HG02938 (cell line): ENCODE results near the gene UBE2D2.
A peak's percentile ranks its signal among the peaks of the same experiment; 100 is the strongest.
"Not testable (repeated sequence)": the region's sequence is repeated elsewhere in the genome, so short reads cannot be mapped to it uniquely, and the experiment has no call there.

Experiments used
- ATAC-seq: cut with Tn5 transposase; IDR thresholded peaks from one replicate; pipeline ENCODE4 v1.9.1; 2021; ENCODE audit warnings: mild to moderate bottlenecking, moderate library complexity; ENCODE audit not compliant: unreplicated experiment

The UBE2D2 gene

DNA sequence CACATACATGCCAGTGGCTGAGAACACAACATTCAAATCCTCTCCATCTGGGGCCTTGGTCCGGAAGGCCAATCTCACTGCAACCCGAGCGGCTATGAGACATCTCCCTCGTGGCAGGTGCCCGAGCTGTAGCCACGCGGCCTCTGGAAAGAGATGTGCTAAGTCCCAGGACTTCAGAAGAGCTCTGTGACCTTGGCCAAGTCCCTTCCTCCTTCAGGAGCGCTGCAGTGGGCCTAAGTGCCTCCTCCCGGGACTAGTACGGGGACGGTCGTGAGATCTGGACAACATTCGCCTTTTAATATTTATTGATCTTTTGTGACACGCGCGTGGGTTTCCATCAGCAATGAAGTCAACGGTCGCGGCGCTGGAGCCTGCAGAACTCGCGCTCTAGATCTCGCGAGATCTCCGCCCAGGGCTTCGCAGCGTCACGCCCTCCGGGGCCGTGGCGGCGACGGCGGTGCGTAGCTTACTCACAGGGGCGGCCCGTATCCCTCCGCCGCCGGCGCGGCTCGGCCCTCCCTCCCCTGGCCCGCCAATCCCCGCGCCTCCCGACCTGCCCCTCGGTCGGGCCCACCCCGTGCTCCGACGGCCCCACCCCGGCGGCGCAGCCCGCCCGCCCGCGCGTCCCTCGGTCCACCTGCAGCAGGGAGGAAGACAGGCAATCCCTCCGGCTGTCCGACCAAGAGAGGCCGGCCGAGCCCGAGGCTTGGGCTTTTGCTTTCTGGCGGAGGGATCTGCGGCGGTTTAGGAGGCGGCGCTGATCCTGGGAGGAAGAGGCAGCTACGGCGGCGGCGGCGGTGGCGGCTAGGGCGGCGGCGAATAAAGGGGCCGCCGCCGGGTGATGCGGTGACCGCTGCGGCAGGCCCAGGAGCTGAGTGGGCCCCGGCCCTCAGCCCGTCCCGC is at the start of gene UBE2D2:
TSS of gene UBE2D2 (plus strand) at position 588 of the 903 bp plus-strand sequence. CDS start 453 bp downstream, outside the sequence.
- ATAC-seq = peak; percentile 69

DNA sequence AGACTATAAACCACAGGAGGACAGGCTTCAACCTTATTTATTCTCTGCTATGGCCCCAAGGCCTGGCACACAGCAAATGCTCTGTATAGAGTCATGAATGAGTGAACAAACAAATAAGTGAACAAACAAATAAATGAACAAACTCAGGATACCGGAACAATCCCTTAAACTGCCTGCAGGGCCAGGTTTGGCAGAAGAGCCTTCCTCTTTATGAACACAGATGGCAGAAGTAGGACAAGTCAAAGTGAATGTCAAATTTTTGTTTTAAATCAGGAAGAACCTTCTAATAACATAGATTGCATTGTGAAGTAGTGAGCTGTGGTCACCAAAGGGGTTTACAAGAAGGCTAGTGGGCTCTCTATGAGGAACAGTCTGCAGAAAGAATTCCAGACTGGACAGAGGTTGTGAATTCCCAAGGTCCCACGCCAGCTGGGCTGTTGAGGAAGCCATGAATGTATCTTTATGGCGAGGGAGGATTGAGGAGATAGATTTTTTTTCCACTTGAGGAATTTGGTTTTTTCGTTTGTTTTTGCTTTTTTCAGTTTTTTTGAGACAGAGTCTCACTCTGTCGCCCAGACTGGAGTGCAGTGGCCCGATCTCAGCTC is 48.3 kb upstream of the UBE2D2 start:
- ATAC-seq = no peak

DNA sequence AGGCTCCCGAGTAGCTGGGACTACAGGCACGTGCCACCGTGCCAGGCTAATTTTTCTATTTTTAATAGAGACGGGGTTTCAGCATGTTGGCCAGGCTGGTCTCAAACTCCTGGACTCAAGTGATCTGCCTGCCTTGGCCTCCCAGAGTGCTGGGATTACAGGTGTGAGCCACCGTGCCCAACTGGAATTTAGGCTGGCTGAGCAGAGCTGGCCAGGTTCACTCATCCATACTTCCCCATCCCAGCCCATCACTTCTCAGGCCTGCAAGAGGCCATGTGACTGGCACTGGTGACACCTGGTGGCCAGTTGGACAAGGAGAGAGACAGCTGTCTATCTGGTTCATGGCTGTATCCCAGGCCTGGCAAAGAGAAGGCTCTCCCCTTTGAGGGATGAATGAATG is 47.7 kb upstream of the UBE2D2 start:
- ATAC-seq = not testable (repeated sequence)

DNA sequence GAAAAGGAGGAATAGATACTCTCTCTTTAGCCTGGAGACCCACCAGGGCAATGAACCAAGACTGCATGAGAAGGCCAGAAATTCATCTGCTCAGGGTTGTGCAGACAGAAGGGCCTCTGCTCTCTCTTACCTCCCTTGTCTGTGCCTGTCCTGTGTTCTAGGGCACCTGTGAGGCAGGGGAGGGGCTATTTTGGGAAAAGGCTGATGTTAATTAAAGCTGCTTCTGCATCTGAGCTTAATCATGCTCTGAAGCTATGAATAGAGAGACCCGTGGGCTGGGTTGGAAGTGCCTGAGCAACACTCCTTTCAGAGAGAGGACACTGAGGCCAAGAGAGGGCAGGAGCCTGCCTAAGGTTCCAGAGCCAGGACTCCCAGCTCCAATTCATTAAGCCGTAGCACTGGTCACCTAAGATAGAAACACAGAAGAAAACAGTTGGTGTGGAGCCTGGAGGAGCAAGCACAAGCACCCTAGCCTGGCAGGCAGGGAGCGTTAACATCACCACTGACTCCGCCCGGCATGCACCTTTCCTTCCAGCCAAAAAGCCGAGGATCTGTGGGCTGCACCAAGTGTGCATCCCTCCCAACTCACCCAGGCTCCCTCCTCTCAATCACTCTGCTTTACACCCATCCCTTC is 47.2 kb upstream of the UBE2D2 start:
- ATAC-seq = no peak

DNA sequence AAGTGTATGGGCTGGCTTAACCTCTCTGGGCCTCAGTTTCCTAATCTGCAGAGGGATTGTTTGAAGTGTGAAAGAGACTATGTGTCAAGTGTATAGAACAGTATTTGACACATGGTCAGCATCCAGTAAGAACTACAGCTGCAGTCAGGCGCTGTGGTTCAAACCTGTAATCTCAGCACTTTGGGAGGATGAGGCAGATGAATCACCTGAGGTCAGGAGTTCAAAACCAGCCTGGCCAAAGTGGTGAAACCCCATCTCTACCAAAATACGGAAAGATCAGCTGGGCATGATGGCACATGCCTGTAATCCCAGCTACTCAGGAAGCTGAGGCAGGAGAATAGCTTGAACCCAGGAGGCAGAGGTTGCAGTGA is 46.7 kb upstream of the UBE2D2 start:
- no peak for ATAC-seq

DNA sequence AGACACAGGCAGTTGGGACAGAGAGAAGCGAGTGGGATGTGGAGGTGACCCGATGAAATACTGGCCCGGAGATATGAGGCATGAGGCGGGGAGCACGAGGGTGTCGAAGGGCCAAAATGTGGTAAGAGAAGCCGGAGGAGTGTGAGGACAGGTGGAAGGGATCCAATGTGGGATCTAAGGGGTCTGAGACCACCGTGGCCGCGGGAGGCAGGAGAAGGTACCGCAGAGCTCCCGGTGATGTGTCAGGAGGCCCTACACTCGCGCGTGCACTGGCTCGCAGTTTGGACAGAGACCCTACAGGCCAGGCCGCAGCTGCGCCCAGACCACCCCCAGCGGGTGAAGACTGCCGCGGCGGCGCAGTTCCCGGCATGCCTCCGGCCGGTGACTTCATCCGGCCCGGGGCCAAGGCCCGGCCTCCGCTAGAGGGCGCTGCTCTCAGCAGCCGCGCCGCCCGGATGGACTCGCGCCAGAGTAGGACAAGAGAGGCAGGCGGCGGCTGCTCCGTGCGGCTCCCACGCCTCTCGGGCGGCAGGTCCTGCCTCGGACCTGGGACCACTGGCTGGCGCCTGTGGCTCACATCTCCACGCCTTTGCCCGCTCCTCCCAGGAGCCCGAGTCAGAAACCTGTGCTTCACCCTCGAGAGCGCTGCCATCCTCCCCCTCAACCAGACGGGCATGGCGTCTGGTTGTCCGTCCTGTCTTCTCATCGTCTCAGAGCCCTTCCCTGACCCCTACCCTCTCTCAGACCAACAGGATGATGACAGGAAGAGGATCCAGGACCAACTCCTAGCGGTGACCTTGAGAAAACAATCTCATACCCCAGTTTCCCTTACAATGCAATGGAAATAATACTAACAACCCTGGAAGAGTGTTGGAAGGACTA is 43.2 kb upstream of the UBE2D2 start:
- peak; percentile 71 for ATAC-seq

DNA sequence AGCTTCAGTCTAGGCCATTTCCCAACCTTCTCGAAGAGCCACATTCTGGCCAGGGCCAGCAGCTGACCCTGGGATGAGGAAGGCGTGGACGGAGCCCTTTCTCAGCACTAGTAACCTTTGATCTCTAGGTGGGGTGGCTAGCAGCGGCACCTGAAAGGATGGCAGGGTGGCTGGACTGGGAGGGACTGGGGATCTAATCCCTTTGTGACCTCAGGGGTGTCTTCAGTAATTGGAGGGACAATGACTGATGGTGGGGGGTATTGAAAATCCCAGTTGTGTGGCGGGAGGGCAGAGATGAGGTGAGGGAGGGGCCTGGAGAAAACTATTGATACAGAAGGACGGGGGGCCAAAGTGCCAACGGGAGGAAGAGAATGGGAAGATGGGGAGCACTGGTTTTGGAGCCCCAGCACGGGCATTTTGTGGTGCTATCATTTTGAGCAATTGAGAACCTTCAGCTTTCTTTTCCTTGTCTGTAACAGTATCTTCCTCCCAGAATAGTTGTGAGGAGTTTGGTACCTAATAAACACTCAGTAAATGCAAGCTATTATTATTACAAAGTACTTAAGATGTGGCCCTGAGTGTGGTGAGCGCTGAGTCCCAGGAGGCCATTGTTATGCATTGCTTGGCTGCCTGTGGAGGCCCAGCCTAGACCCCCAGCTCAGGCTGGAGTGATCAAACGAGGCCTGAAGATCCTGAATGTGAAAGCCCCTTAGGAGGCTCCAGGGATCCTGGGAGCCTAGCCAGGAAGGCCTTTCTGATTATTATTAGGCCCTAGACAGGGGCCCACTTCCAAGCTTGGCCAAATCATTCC is 37.3 kb upstream of the UBE2D2 start:
- ATAC-seq = no peak

DNA sequence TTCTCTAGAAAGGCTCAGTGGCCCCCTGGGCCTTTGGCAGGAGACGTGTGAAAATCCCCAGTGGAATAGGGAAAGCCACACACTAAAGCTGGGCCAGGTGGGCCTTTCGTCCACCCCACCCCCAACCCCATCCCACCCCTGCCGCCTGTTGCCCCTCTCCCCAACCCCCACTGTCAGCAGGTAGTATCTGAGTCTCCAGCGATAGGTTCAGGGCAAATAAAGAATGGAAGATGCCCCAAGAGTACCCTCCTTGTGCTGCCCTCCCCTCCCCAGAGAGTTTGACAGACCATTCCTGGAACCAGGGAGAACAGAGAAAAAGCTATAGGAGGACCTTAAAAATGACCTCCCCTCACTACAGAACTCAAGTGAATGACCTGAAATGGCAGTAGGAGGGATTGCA is 36.7 kb upstream of the UBE2D2 start:
- no peak for ATAC-seq

DNA sequence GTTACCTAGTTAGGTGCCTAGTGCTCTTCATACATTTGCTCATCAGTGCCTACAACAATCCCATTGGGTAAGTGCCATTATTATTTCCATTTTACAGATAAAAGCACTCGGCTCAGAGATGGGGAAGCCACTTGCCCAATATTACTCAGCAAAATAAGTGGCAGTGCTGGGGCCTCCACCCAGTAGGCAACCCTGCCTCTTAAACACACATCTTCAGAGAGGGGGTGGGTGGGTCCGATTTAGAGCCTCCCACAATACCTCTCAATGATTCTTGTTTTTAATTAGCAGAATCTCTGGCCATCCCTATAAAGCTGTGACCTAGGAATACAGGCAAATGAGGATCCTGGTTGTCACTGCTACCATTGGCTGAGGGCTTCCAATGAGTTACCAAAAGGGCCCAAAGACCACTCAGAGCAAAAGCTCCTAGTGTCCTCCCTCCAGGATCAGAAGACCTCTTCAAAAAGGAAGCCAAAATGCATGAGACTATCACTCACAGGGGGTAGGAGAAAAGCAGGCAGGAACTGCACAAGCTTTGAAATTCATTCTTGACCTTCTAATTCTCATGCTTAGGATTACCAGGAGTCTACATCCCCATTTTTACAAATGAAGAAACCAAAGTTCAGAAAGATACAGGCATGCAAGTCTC is 36.1 kb upstream of the UBE2D2 start:
- ATAC-seq = peak; percentile 55

DNA sequence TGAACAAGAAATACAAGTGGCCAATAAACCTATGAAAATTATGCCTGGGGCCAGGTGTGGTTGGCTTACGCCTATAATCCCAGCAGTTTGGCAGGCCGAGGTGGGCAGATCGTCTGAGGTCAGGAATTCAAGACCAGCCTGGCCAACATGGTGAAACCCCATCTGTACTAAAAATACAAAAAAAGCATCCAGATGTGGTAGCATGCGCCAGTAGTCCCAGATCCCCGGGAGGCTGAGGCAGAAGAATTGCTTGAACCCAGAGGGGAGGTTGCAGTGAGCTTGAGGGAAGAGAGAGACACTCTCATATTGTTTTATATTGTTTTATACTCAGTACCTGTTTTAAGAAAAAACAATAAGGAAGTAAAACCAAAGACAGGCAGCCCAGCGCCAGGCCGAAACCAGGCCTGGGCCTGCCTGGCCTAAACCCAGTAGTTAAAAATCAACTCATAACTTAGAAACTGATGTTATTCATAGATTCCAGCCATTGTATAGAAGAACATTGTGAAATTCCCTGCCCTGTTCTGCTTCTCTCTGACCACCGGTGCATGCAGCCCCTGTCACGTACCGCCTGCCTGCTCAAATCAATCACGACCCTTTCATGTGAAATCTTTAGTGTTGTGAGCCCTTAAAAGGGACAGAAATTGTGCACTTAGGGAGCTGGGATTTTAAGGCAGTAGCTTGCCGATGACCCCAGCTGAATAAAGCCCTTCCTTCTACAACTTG is 35.4 kb upstream of the UBE2D2 start:
- peak; percentile 34 for ATAC-seq

DNA sequence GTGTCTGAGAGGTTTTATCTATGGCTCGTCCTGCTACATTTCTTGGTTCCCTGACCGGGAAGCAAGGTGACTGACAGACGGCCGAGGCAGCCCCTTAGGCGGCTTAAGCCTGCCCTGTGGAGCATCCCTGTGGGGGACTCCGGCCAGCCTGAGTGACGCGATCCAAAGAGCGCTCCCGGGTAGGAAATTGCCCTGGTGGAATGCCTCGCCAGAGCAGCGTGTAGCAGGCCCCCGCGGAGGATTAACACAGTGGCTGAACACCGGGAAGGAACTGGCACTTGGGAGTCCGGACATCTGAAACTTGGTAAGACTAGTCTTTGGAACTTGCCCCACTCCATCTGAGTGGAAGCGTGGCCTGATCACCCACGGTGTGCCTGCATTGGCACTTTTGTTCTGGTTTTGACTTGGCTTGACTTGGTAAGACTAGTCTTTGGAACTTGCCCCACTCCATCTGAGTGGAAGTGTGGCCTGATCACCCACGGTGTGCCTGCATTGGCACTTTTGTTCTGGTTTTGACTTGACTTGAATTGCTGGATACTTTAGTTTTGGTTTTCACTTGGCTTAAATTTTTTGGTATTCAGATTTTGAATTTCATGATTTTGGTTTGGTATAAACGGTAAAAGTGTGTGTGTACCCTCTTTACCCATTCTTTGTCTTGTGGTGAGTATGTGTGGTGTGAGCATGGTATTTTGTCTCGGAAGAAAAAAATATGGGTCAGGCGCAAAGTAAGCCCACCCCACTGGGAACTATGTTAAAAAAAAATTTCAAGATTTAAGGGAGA is 34.6 kb upstream of the UBE2D2 start:
- not testable (repeated sequence) for ATAC-seq

DNA sequence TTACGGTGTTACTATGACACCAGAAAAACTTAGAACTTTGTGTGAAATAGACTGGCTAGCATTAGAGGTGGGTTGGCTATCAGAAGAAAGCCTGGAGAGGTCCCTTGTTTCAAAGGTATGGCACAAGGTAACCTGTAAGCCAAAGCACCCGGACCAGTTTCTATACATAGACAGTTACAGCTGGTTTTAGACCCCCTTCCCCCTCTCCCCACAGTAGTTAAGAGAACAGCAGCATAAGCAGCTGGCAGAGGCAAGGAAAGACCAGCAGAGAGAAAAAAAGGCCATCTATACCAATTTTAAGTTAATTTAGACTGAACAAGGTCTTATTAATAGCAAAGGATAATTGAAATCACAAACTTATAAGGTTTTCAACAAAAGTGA is 34.1 kb upstream of the UBE2D2 start:
- ATAC-seq = not testable (repeated sequence)

DNA sequence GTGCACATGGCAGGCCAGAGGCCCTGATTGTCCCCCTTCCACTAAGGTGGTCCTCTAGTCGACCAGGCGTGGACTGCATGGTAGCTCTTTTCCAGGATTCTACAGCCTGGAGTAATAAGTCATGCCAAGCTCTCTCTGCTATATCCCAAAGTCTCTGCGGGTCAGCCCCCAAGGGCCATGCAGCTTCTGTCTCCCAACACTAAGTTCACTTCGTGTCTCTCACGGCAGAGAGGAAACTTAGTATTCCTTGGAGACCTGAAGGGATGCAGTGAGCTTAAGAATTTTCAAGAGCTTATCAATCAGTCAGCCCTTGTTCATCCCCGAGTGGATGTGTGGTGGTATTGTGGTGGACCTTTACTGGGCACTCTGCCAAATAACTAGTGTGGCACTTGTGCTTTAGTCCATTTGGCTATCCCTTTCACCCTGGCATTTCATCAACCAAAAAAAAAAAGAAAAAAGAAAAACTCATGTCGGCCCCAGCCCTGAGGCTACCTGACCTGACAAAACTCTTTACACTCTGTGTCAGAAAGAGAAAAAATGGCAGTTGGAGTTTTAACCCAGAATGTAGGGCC is 33.2 kb upstream of the UBE2D2 start:
- ATAC-seq = not testable (repeated sequence)

DNA sequence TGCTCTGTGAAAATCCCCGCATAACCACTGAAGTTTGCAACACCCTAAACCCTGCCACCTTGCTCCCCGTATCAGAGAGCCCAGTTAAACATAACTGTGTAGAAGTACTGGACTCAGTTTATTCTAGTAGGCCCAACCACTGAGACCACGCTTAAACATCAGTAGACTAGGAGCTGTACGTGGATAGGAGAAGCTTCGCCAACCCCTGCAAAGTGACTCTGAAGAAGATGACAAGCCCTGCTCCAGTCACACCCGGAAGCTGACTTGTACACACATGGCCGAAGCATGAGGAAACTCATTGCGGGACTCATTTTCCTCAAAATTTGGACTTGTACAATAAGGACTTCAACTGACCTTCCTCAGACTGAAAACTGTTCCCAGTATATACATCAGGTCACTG is 32.4 kb upstream of the UBE2D2 start:
- ATAC-seq = not testable (repeated sequence)

DNA sequence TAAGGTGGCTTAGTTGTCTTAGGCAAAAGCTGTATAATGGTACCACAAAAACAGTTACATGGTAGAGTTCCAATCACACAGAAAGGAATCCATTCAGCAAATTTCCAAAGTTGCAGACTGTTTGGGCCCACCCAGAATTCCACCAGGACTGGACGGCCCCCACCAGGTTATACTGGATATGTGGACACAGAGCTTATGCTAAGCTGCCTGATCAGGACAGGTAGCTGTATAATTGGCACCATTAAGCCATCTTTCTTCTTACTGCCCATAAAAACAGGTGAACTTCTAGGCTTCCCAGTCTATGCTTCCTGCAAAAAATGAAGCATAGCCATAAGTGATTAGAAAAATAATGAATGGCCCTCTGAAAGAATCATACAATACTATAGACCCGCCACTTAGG is 31.1 kb upstream of the UBE2D2 start:
- ATAC-seq = not testable (repeated sequence)

DNA sequence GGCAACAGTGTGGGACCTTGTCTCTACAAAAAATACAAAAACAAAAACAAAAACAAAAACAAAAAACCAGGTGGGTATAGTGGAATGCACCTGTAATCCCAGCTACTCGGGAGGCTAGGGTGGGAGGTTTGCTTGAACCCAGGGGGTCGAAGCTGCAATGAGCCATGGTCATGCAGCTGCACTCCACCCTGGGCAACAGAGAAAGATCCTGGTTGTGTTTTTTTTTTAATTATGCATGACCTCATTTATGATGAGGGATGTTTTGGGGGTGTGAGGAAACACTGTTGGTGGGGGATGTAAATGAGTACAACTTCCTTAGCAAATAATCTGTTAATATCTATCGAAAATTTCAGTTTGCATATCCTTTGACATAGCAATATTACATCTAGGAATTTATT is 29.4 kb upstream of the UBE2D2 start:
- no peak for ATAC-seq

DNA sequence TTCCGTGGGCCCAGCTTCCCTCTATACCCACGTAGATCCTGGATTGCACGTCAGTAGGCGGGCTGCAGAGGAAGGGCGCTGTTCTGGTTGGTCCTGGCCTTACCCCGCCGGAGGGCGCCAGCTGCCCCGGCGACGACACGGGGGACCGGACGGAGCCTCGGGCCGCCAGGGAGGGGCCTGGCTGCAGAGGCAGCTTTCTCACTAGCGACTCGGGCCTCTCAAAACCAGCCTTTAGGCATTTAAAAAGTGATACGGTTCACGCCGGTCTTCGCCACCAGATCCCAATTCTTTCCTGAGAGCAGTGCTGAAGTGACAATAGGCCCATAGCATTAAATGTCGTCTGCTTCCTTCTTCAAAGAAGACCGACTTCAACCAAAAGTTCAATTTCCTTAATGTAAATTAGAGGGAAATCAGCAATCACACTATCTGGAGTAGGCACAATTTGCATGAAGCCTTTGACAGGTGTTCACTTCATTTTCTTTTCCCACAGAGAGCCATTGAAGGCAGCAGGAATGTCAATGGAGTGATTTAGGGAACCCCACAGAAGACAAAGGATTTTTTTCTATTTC is 17.6 kb upstream of the UBE2D2 start:
- ATAC-seq = peak; percentile 68
